ENCODE data around the gene TTBK2.
A peak's percentile ranks its signal among the peaks of the same experiment; 100 is the strongest.
"Not testable (repeated sequence)": the region's sequence is repeated elsewhere in the genome, so short reads cannot be mapped to it uniquely, and the experiment has no call there.

TTBK2 gene

GRCh38 chr15:42920519-42921341 is at the start of gene TTBK2:
TTBK2 (minus strand) TSS chr15:42920778; CDS start chr15:42878617, 42,161 bp downstream.
- DNase-seq: peak; percentile 99

GRCh38 chr15:42964476-42964875 is 43.9 kb upstream of the TTBK2 start:
- DNase-seq: no peak

- no peak for DNase-seq
Measured at GRCh38 chr15:42955518-42955917, 34.9 kb upstream of the TTBK2 start.

DNA sequence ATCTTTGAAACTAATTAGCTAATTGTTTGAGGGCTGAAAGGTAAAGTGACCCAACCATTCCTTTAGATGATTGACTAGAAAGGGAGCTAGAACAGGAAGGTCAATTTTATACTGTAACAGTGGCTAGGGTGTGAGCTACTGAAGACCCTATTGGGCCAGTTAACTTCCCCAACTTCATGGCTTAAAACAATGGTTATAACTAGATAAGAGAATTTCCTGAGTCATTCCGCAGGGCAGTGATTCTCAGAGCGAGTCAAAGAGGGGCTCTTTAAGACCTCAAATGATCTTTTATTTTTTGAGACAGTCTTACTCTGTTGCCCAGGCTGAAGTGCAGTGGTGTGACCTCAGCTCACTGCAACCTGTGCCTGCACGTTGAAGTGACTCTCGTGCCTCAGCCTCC is 33.7 kb upstream of the TTBK2 start:
- no peak for DNase-seq

- not testable (repeated sequence) for DNase-seq
Measured at GRCh38 chr15:42948898-42949297, 28.3 kb upstream of the TTBK2 start.

DNA sequence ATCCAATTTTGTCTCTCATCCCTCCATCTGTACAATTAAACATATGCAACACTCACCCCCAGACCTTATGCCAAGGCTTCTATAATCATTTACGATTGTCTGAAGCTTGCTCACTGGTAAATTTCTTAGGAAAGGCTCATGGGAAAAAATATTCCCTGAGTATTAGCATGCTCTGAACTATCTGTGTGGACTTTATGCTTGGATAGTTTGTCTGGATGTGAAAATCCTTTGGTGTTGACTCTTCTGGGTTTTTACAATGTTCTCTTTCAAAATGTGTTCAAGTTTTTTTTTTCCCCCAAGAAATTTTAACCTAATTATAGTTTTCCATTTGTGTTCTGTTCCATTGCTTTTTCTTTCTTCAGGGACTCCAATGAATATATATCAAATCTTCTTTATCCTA is 19.9 kb upstream of the TTBK2 start:
- no peak for DNase-seq

DNA sequence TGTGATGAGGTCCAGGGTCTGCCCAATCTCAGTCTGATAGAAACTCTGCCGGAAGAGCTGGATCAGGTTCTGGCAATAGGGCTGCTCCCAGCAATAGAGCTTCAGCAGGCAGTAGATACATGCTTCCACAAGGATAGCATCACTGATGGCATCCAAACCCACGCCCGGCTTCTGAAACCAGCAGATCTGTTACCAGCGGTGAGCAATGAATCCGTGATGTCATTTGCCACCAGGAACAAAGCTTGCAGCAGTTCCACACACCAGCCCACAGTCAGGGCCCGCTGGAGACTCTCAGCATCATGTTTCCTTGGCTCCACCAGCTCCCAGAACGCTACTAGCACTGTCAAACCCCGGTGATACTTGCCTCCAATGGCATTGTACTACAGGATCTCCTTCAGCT is 19.3 kb upstream of the TTBK2 start:
- no peak for DNase-seq

- no peak for DNase-seq
Measured at GRCh38 chr15:42937143-42937542, 16.6 kb upstream of the TTBK2 start.

DNA sequence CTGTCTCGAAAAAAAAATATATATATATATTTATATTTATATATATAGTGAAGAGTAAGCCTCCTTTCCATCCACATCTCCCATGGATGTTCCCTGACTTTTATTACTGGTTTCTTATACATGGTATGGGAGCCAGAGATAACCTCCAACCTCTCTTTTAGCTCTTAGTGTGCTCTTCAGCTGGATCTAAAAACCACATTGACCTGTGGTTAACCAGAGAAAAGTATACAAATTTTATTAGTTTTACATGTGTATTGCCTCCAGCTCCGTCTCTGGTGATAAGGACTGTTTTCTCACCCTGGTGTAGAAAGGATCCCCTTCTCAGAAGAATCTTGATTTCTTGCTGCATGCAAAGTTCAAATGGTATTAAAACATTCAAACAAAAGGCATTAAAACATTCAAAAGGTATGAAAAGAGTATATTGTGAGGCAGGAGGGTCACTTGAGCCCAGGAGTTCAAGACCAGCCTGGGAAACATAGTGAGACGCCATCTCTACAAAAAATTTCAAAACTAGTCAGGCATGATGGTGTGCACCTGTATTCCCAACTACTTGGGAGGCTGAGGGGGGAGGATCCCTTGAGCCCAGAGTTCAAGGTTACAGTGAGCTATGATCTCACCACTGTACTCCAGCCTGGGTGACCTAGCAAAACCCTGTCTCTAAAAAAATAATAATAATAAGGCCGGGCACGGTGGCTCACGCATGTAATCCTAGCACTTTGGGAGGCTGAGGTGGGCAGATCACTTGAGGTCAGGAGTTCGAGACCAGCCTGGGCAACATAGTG is 13.5 kb upstream of the TTBK2 start:
- DNase-seq: no peak

GRCh38 chr15:42932833-42933515 is 12.4 kb upstream of the TTBK2 start:
- no peak for DNase-seq

DNA sequence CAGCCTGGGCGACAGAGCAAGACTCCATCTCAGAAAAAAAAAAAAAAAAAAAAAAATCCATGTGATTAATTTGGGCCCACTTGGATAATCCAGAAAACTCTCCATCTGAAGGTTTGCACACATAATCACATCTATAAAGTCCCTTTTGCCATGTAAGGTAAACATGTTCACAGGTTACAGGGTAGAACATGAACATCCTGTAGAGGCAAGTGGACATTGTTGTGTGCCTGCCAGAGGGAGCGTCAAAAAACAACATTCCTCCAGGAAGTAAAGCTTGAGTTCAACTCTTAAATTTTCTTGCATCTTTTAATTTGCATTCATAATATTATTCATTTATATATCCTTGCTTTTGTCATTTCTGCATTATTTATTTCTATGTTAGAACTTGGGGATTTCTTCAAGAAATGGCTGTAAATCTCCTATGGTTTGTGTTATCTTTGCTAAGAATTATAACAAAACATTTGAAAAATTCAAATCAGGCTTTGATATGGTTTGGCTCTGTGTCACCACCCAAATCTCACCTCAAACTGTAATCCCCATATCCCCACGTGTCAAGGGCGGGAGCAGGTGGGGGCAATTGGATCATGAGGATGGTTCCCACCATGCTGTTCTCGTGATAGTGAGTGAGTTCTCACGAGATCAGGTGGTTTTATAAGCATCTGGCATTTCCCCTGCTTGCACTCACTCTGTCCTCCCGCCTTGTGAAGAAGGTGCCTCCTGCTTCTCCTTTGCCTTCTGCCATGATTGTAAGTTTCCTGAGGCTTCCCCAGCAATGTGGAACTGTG is 11.3 kb upstream of the TTBK2 start:
- DNase-seq: no peak

GRCh38 chr15:42929306-42929848 is 8.8 kb upstream of the TTBK2 start:
- DNase-seq: no peak

DNA sequence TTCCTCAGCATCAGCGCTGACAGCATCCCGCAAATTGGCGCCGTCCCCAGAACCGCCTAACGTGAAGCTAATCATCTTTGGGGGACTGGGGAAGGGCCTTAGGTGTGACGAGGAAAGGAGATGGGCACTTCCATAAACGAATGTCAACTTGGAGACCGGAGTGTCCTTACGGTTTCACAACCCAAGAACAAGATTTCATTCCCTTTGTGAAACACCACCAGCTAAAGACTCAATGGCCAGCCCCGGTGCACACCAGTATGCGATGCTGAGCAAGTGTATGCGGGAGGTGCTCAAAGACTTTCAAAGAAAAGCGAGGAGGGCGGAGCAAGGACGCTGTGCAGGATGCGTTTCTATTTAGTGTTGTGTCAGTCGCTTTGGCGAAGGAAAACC is 759 bp upstream of the TTBK2 start:
- peak; percentile 54 for DNase-seq

GRCh38 chr15:42919799-42920518 is 619 bp downstream of the TTBK2 start:
- DNase-seq: peak; percentile 62

DNA sequence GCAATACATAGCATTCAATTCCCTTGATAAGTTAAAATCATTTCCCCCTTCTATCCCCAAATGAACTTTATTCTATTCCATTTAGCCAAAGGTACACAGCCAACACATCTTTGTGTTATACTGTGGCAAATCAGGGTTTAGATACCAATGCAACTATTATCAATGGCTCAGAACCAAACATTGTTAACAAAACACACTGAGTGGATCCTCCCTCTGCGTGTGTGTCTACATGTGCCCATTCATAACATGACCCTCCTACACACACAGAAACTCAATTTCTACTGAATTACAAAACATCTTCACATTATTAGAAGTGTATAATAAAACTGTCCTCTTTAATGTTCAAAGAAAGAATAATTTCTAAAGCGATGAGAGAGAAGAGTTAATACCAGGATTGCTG is 1.3 kb downstream of the TTBK2 start:
- DNase-seq: no peak

- no peak for DNase-seq
Measured at GRCh38 chr15:42918047-42918446, 2.5 kb downstream of the TTBK2 start.

- no peak for DNase-seq
Measured at GRCh38 chr15:42915654-42916315, 4.8 kb downstream of the TTBK2 start.

DNA sequence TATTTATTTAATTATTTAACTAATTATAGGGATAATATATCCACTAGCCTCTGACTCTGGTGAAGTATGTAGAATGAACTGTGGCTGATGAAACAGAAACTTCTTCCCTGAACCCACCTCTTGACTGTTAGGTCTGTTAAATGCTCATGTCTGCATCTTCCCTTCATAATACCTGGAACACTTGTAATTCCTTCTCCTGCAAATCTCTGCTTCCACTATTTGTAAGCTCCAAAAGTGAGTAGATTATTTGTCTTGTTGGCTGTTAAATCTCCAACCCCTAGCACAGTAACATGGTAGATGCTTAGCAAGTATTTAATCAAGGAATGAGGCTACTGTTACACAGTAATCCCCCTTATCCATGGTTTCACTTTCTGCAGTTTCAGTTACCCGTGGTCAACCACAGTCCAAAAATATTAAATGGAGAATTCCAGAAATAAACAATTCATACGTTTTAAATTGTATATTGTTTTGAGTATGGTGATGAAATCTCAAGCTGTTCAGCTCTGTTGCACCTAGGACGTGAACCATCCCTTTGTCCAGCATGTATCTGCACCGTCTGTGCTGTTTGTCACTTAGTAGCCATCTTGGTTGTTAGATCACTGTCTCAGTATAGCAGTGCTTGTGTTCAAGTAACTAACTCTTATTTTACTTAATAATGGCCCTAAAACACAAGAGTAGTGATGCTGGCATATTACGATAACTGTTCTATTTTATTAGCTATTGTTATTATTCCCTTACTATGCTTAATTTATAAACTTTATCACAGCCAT is 5.7 kb downstream of the TTBK2 start:
- DNase-seq: peak; percentile 13

- no peak for DNase-seq
Measured at GRCh38 chr15:42911058-42911592, 9.5 kb downstream of the TTBK2 start.

DNA sequence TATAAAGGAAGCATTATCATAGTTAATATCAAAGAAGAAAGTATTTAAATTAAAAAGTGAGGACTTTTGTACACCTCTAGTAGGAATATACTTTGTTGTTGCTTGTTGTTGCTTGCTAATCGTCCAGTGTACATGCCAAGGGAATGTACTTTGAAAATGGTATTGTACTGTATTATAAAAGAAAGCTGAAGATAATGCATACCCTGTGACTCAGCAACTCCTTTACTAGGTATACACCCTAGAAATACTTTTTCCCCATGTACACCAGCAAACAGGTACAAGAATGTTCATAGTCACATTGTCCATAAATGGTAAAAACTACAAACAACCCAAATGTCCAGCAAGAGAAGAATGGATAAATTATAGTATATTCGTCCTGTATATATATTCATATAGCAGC is 12.0 kb downstream of the TTBK2 start:
- DNase-seq: no peak

All from midbrain (tissue), 1 donor.